ENCODE results near the gene DCHS1. TPM values are rescaled to one million over a fixed set of nuclear protein-coding genes. Genes with fewer than 3 reads are reported as not detected.

The DCHS1 gene
- total and polyA plus RNA-seq, 2 experiments from 2014 or later = 1.1 to 6.4 TPM

- Histone ChIP-seq H3K27me3 (replicated peaks; ENCODE audit: insufficient read depth) (no peaks in the 10 kb centered on the region), H3K9ac (no peak overlapping the region), H4K20me1 (ENCODE audit: insufficient read depth) (no peaks in the 10 kb centered on the region), H3K79me2 (ENCODE audit: insufficient read depth) (no peaks in the 10 kb centered on the region), H3K9me3 (ENCODE audit: low read depth) (no peaks in the 10 kb centered on the region), H3K27ac (no peak overlapping the region), H3F3A (ENCODE audit: insufficient read depth) (peaks cover 16% of the 10 kb centered on the region; the same call in 1 of the 2 replicates), H2AFZ (no peak overlapping the region), H3K4me3 (no peak overlapping the region), H3K4me2 (ENCODE audit: unreplicated experiment) (no peak overlapping the region), H3K36me3 (ENCODE audit: low read depth) (no peaks in the 10 kb centered on the region), H3K4me1 (ENCODE audit: insufficient read depth) (no peaks in the 10 kb centered on the region), H3K9me2 (ENCODE audit: insufficient read depth) (no peaks in the 10 kb centered on the region)
- TF ChIP-seq EZH2phosphoT487 (IDR thresholded peaks at IDR 0.05; ENCODE audit: insufficient read depth, low read depth) (no peak), EZH2 (IDR thresholded peaks at IDR 0.05; ENCODE audit: insufficient read depth, poor library complexity, severe bottlenecking) (no peak)
- DNase-seq = no peak
- in situ Hi-C loops (cut with MboI) = loop anchor here (10.0 kb wide), 1 partner anchor 139 kb away; no protein-coding TSS in a partner anchor
- 98 to 100% methylated on average over 1 of the region's 1 CpG for WGBS, 2 experiments (ENCODE audit: low coverage in 1 of 2, low lambda C conversion rate in 2 of 2, missing lambda C conversion rate in 2 of 2)
These were observed 18.6 kb upstream of the DCHS1 start for GRCh38 chr11:6674219-6674597.

GRCh38 chr11:6673523-6674218, 18.1 kb upstream of the DCHS1 start:
- Histone ChIP-seq H3K27me3 (replicated peaks; ENCODE audit: insufficient read depth) (no peaks in the 10 kb centered on the region), H3K27ac (no peak overlapping the region), H3K4me2 (ENCODE audit: unreplicated experiment) (no peak overlapping the region), H3K4me3 (no peak overlapping the region), H3K9ac (no peak overlapping the region), H3K4me1 (ENCODE audit: insufficient read depth) (no peaks in the 10 kb centered on the region), H3K36me3 (ENCODE audit: low read depth) (no peaks in the 10 kb centered on the region), H4K20me1 (ENCODE audit: insufficient read depth) (no peaks in the 10 kb centered on the region), H3K9me3 (ENCODE audit: low read depth) (no peaks in the 10 kb centered on the region), H3K79me2 (ENCODE audit: insufficient read depth) (no peaks in the 10 kb centered on the region), H3K9me2 (ENCODE audit: insufficient read depth) (no peaks in the 10 kb centered on the region), H3F3A (ENCODE audit: insufficient read depth) (peaks cover 16% of the 10 kb centered on the region; the same call in 1 of the 2 replicates), H2AFZ (no peak overlapping the region)
- DNase-seq = no peak
- in situ Hi-C loops (cut with MboI) = loop anchor here (10.0 kb wide), 1 partner anchor 139 kb away; no protein-coding TSS in a partner anchor
- TF ChIP-seq EZH2phosphoT487 (IDR thresholded peaks at IDR 0.05; ENCODE audit: insufficient read depth, low read depth) = no peak
- TF ChIP-seq EZH2 (IDR thresholded peaks at IDR 0.05; ENCODE audit: insufficient read depth, poor library complexity, severe bottlenecking) = no peak

GRCh38 chr11:6671991-6672390, 16.4 kb upstream of the DCHS1 start:
- TF ChIP-seq EZH2phosphoT487 (IDR thresholded peaks at IDR 0.05; ENCODE audit: insufficient read depth, low read depth) (no peak), EZH2 (IDR thresholded peaks at IDR 0.05; ENCODE audit: insufficient read depth, poor library complexity, severe bottlenecking) (no peak)
- Histone ChIP-seq H2AFZ (no peak overlapping the region), H3F3A (ENCODE audit: insufficient read depth) (peaks cover under 1% of the 10 kb centered on the region; the same call in 1 of the 2 replicates), H3K4me3 (no peak overlapping the region), H3K4me2 (ENCODE audit: unreplicated experiment) (no peak overlapping the region), H3K27me3 (replicated peaks; ENCODE audit: insufficient read depth) (no peaks in the 10 kb centered on the region), H3K9ac (no peak overlapping the region), H3K9me2 (ENCODE audit: insufficient read depth) (no peaks in the 10 kb centered on the region), H3K27ac (no peak overlapping the region), H3K9me3 (ENCODE audit: low read depth) (no peaks in the 10 kb centered on the region), H3K36me3 (ENCODE audit: low read depth) (no peaks in the 10 kb centered on the region), H3K79me2 (ENCODE audit: insufficient read depth) (no peaks in the 10 kb centered on the region), H4K20me1 (ENCODE audit: insufficient read depth) (no peaks in the 10 kb centered on the region), H3K4me1 (ENCODE audit: insufficient read depth) (no peaks in the 10 kb centered on the region)
- DNase-seq = no peak
- 93 to 98% methylated on average over 2 of the region's 2 CpGs for WGBS, 2 experiments (ENCODE audit: low coverage in 1 of 2, low lambda C conversion rate in 2 of 2, missing lambda C conversion rate in 2 of 2)
- in situ Hi-C loops (cut with MboI) = loop anchor here (10.0 kb wide), 1 partner anchor 137 kb away; no protein-coding TSS in a partner anchor

- H3K4me3 ChIP-seq = no peak overlapping the region
- H3K9ac ChIP-seq = no peak overlapping the region
- no peaks in the 10 kb centered on the region for H3K4me1 ChIP-seq (ENCODE audit: insufficient read depth)
- no peak overlapping the region for H3K27ac ChIP-seq
- H3K27me3 ChIP-seq (replicated peaks; ENCODE audit: insufficient read depth) = no peaks in the 10 kb centered on the region
- H3F3A ChIP-seq (ENCODE audit: insufficient read depth) = no peaks in the 10 kb centered on the region
- H3K79me2 ChIP-seq (ENCODE audit: insufficient read depth) = no peaks in the 10 kb centered on the region
- 83 to 87% methylated on average over 6 of the region's 6 CpGs for WGBS, 2 experiments (ENCODE audit: low coverage in 1 of 2, low lambda C conversion rate in 2 of 2, missing lambda C conversion rate in 2 of 2)
- H3K36me3 ChIP-seq (ENCODE audit: low read depth) = no peaks in the 10 kb centered on the region
- no peak for DNase-seq
- no peaks in the 10 kb centered on the region for H4K20me1 ChIP-seq (ENCODE audit: insufficient read depth)
- no peaks in the 10 kb centered on the region for H3K9me3 ChIP-seq (ENCODE audit: low read depth)
- H3K9me2 ChIP-seq (ENCODE audit: insufficient read depth) = no peaks in the 10 kb centered on the region
- in situ Hi-C loops (cut with MboI) = loop anchor here (10.0 kb wide), 1 partner anchor 136 kb away; no protein-coding TSS in a partner anchor
- TF ChIP-seq EZH2phosphoT487 (IDR thresholded peaks at IDR 0.05; ENCODE audit: insufficient read depth, low read depth) (no peak), EZH2 (IDR thresholded peaks at IDR 0.05; ENCODE audit: insufficient read depth, poor library complexity, severe bottlenecking) (no peak)
- no peak overlapping the region for H2AFZ ChIP-seq
- H3K4me2 ChIP-seq (ENCODE audit: unreplicated experiment) = no peak overlapping the region
These were observed 14.7 kb upstream of the DCHS1 start for GRCh38 chr11:6670202-6670830.
